Activated CD4-positive, alpha-beta T cell treated with anti-CD3 and anti-CD28 coated beads, Interleukin-2, amount 50 U/mL, for 16 hours (primary cell): Measurements from ENCODE around the gene FAM78B.

Source experiments
- DNase-seq: peaks from one replicate; pipeline ENCODE4 v3.0.0-alpha.2; 2020

Gene FAM78B

GRCh38 chr1:166166698-166167571, at the start of gene FAM78B:
FAM78B (minus strand) TSS chr1:166167001; CDS start chr1:166166248, 753 bp downstream.
- DNase-seq: peak; percentile 67

- DNase-seq: no peak
Observed at GRCh38 chr1:166202546-166202945, 35.7 kb upstream of the FAM78B start.

GRCh38 chr1:166200743-166201142, 33.9 kb upstream of the FAM78B start:
- DNase-seq: no peak

- no peak for DNase-seq
Observed at GRCh38 chr1:166197597-166197996, 30.8 kb upstream of the FAM78B start.

- DNase-seq: no peak
Observed at GRCh38 chr1:166197141-166197540, 30.3 kb upstream of the FAM78B start.

GRCh38 chr1:166193057-166193698, 26.4 kb upstream of the FAM78B start:
- DNase-seq: no peak

GRCh38 chr1:166190400-166190799, 23.6 kb upstream of the FAM78B start:
- DNase-seq: no peak

GRCh38 chr1:166189126-166189525, 22.3 kb upstream of the FAM78B start:
- DNase-seq: no peak

GRCh38 chr1:166185526-166185925, 18.7 kb upstream of the FAM78B start:
- DNase-seq: no peak

- DNase-seq: no peak
Observed at GRCh38 chr1:166184897-166185296, 18.1 kb upstream of the FAM78B start.

GRCh38 chr1:166184012-166184411, 17.2 kb upstream of the FAM78B start:
- DNase-seq: no peak

- no peak for DNase-seq
Observed at GRCh38 chr1:166182281-166182680, 15.5 kb upstream of the FAM78B start.

- DNase-seq: no peak
Observed at GRCh38 chr1:166176416-166176815, 9.6 kb upstream of the FAM78B start.

GRCh38 chr1:166175032-166175431, 8.2 kb upstream of the FAM78B start:
- no peak for DNase-seq

GRCh38 chr1:166174108-166174507, 7.3 kb upstream of the FAM78B start:
- DNase-seq: no peak

- no peak for DNase-seq
Observed at GRCh38 chr1:166172106-166172505, 5.3 kb upstream of the FAM78B start.

- no peak for DNase-seq
Observed at GRCh38 chr1:166170726-166171125, 3.9 kb upstream of the FAM78B start.

- DNase-seq: no peak
Observed at GRCh38 chr1:166170075-166170474, 3.3 kb upstream of the FAM78B start.

- no peak for DNase-seq
Observed at GRCh38 chr1:166169182-166169581, 2.4 kb upstream of the FAM78B start.

GRCh38 chr1:166167572-166167925, 748 bp upstream of the FAM78B start:
- DNase-seq: no peak

GRCh38 chr1:166166329-166166697, 488 bp downstream of the FAM78B start:
- DNase-seq: no peak

GRCh38 chr1:166165661-166166328, 1.0 kb downstream of the FAM78B start:
- DNase-seq: no peak

GRCh38 chr1:166164995-166165660, 1.7 kb downstream of the FAM78B start:
- peak; percentile 23 for DNase-seq
